Measurements from ENCODE around the gene CAPN14. TPM values are rescaled to one million over a fixed set of nuclear protein-coding genes. Genes with fewer than 3 reads are reported as not detected.

Gene CAPN14
- total RNA-seq, 1 experiment from 2014 or later: 0.05 TPM

GRCh38 chr2:31142110-31142509 lies 75.2 kb downstream of the CAPN14 start:
- in situ Hi-C loops (cut with HindIII; ENCODE audit: low pct_unique_long_range_greater_than_20kb, low sequenced_read_pairs): no loop called here
- POLR2A ChIA-PET: no interaction called here
- Histone ChIP-seq H3K9me3 (ENCODE audit: control insufficient read depth, insufficient read depth, low read depth, low read length) (no peaks in the 10 kb centered on the region), H3K27ac (ENCODE audit: low read length) (no peak overlapping the region), H3K36me3 (ENCODE audit: control insufficient read depth, insufficient read depth, low read length) (no peaks in the 10 kb centered on the region), H3K27me3 (ENCODE audit: control insufficient read depth, insufficient read depth, low read length) (peaks cover 22% of the 10 kb centered on the region), H3K4me3 (ENCODE audit: low read depth in 2 of 2, low read length in 2 of 2) (no peak overlapping the region), H3K4me1 (ENCODE audit: control insufficient read depth, insufficient read depth, low read length) (no peaks in the 10 kb centered on the region; the same call in 1 of the 2 replicates)
- CTCF ChIA-PET: no interaction called here
- DNase-seq (ENCODE audit: low read depth, low spot score) (no peak), ATAC-seq (no peak)
- intact Hi-C loops (cut with micrococcal nuclease; ENCODE audit: unreplicated experiment): no loop called here
- BruUV-seq (replicated peaks): no TSS peak
- TF ChIP-seq REST (IDR thresholded peaks at IDR 0.05; ENCODE audit: insufficient read depth in 1 of 2, low read depth in 2 of 2, low read length in 1 of 2): no peak
- TF ChIP-seq CTCF (IDR thresholded peaks at IDR 0.05): no peak
- TF ChIP-seq POLR2AphosphoS5 (IDR thresholded peaks at IDR 0.05; ENCODE audit: low read depth, low read length): no peak
- TF ChIP-seq TCF7L2 (IDR thresholded peaks at IDR 0.05; ENCODE audit: low read depth, low read length): no peak
- no peak for TF ChIP-seq SIN3A (IDR thresholded peaks at IDR 0.05; ENCODE audit: borderline replicate concordance, insufficient read depth, low read depth, low read length)

DNA sequence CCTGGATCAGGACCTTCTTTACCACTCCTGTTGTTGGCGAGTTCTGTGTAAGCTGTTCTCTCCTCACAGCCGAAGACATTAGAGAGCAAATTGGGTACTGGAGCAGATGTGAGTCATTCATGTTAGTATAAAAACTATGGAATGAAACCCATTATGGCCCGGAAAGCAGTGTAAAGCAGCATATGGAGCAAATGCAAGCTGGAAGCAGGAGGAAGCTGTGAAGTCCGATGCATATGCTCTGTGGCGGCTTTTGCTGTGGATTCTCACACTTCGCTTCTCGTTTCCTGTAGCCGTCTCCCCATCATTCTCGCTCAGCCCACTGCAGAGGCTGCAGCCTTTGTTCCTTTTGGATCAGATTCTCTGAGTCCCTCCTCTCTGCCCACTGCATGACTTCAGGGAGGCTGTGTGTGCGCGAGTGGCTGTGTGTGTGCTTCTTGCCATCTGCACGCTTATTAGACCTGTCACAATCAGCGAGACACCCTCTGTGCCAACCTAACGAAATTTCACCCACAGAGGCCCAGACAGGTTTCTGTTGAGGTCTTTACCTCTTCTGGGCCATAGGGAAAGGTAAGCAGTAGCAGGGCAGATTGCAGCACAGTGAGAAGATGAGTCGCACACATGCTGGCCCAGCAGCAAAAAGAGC lies 75.8 kb downstream of the CAPN14 start:
- H3K36me3 ChIP-seq (ENCODE audit: control insufficient read depth, insufficient read depth, low read length): no peaks in the 10 kb centered on the region
- intact Hi-C loops (cut with micrococcal nuclease; ENCODE audit: unreplicated experiment): no loop called here
- TF ChIP-seq REST (IDR thresholded peaks at IDR 0.05; ENCODE audit: insufficient read depth in 1 of 2, low read depth in 2 of 2, low read length in 1 of 2) (no peak), SIN3A (IDR thresholded peaks at IDR 0.05; ENCODE audit: borderline replicate concordance, insufficient read depth, low read depth, low read length) (no peak), CTCF (IDR thresholded peaks at IDR 0.05) (no peak), TCF7L2 (IDR thresholded peaks at IDR 0.05; ENCODE audit: low read depth, low read length) (no peak), POLR2AphosphoS5 (IDR thresholded peaks at IDR 0.05; ENCODE audit: low read depth, low read length) (no peak)
- DNase-seq (ENCODE audit: low read depth, low spot score) (no peak), ATAC-seq (no peak)
- BruUV-seq (replicated peaks): no TSS peak
- no peak overlapping the region for H3K4me3 ChIP-seq (ENCODE audit: low read depth in 2 of 2, low read length in 2 of 2)
- ChIA-PET CTCF (no interaction called here), POLR2A (no interaction called here)
- no peak overlapping the region for H3K27ac ChIP-seq (ENCODE audit: low read length)
- in situ Hi-C loops (cut with HindIII; ENCODE audit: low pct_unique_long_range_greater_than_20kb, low sequenced_read_pairs): no loop called here
- no peaks in the 10 kb centered on the region for H3K9me3 ChIP-seq (ENCODE audit: control insufficient read depth, insufficient read depth, low read depth, low read length)
- peaks cover 25% of the 10 kb centered on the region for H3K27me3 ChIP-seq (ENCODE audit: control insufficient read depth, insufficient read depth, low read length)
- no peaks in the 10 kb centered on the region; the same call in 1 of the 2 replicates for H3K4me1 ChIP-seq (ENCODE audit: control insufficient read depth, insufficient read depth, low read length)

All from Panc1 (cell line).